ENCODE data around the gene CABLES1. TPM values are rescaled to one million over a fixed set of nuclear protein-coding genes. Genes with fewer than 3 reads are reported as not detected.

The CABLES1 gene
- total RNA-seq, 4 donors from 2014 or later, result 28.1 to 43.8 (median 37.6) TPM

GRCh38 chr18:23236876-23237468 is 101.7 kb downstream of the CABLES1 start:
- no peak overlapping the region for H3K4me3 ChIP-seq (replicated peaks in 1 of 3)
- intact Hi-C loops (cut with DNase I), result no loop called here

GRCh38 chr18:23237524-23238151 is 102.4 kb downstream of the CABLES1 start:
- Histone ChIP-seq H3K36me3 (no peaks in the 10 kb centered on the region), H3K27me3 (no peaks in the 10 kb centered on the region), H3K9me3 (no peaks in the 10 kb centered on the region), H3K4me3 (replicated peaks in 1 of 3) (peak overlapping the region in 1 of 3 donors; percentile 10), H3K27ac (peak overlapping the region; percentile 80 to 94 (median 90)), H3K4me1 (peaks cover 16 to 28% of the 10 kb centered on the region in 2 donors)
- TF ChIP-seq POLR2A (IDR thresholded peaks at IDR 0.05) (no peak), CTCF (IDR thresholded peaks at IDR 0.05) (peak in 3 of 6 experiments; percentile 14 to 25 (median 18))
- peak; percentile 60 to 66 for DNase-seq
- intact Hi-C loops (cut with DNase I), result no loop called here
- 27 to 41% methylated on average over 14 to 17 of the region's 17 CpGs for WGBS, 2 donors

More at GRCh38 chr18:23236876-23237468, 101.7 kb downstream of the CABLES1 start:
- TF ChIP-seq CTCF (IDR thresholded peaks at IDR 0.05), result no peak
- TF ChIP-seq POLR2A (IDR thresholded peaks at IDR 0.05), result no peak
- H3K9me3 ChIP-seq, result no peaks in the 10 kb centered on the region
- peaks cover 16 to 28% of the 10 kb centered on the region in 2 donors for H3K4me1 ChIP-seq
- H3K27me3 ChIP-seq, result no peaks in the 10 kb centered on the region
- H3K27ac ChIP-seq, result peak overlapping the region; percentile 80 to 94 (median 90)
- H3K36me3 ChIP-seq, result no peaks in the 10 kb centered on the region
- 90 to 96% methylated on average over 8 to 13 of the region's 13 CpGs for WGBS, 2 donors
- DNase-seq, result no peak

GRCh38 chr18:23238152-23238531 is 102.9 kb downstream of the CABLES1 start:
- TF ChIP-seq CTCF (IDR thresholded peaks at IDR 0.05) (no peak), POLR2A (IDR thresholded peaks at IDR 0.05) (no peak)
- no peaks in the 10 kb centered on the region for H3K36me3 ChIP-seq
- intact Hi-C loops (cut with DNase I), result no loop called here
- 13 to 14% methylated on average over 7 of the region's 7 CpGs for WGBS, 2 donors
- peak overlapping the region; percentile 80 to 94 (median 90) for H3K27ac ChIP-seq
- peak overlapping the region in 1 of 3 donors; percentile 10 for H3K4me3 ChIP-seq (replicated peaks in 1 of 3)
- peak; percentile 89 to 91 for DNase-seq
- no peaks in the 10 kb centered on the region for H3K27me3 ChIP-seq
- H3K4me1 ChIP-seq, result peaks cover 16 to 28% of the 10 kb centered on the region in 2 donors
- H3K9me3 ChIP-seq, result no peaks in the 10 kb centered on the region

- intact Hi-C loops (cut with DNase I), result no loop called here
- Histone ChIP-seq H3K36me3 (no peaks in the 10 kb centered on the region), H3K27ac (peak overlapping the region; percentile 80 to 94 (median 90)), H3K4me1 (peaks cover 16 to 28% of the 10 kb centered on the region in 2 donors), H3K4me3 (replicated peaks in 1 of 3) (no peak overlapping the region), H3K27me3 (no peaks in the 10 kb centered on the region), H3K9me3 (no peaks in the 10 kb centered on the region)
- DNase-seq, result peak in 1 of 2 donors; percentile 19
- TF ChIP-seq CTCF (IDR thresholded peaks at IDR 0.05), result no peak
- WGBS, 2 donors, result 80 to 82% methylated on average over 12 of the region's 12 CpGs
These were observed 103.5 kb downstream of the CABLES1 start for GRCh38 chr18:23238651-23239349.

- peaks cover 16 to 28% of the 10 kb centered on the region in 2 donors for H3K4me1 ChIP-seq
- intact Hi-C loops (cut with DNase I), result no loop called here
- WGBS, 2 donors, result 79 to 85% methylated on average over 7 of the region's 7 CpGs
- no peaks in the 10 kb centered on the region for H3K27me3 ChIP-seq
- DNase-seq, result no peak
- H3K27ac ChIP-seq, result peak overlapping the region in 1 of 3 donors; percentile 80
- TF ChIP-seq CTCF (IDR thresholded peaks at IDR 0.05), result no peak
- no peak for TF ChIP-seq POLR2A (IDR thresholded peaks at IDR 0.05)
- no peaks in the 10 kb centered on the region for H3K9me3 ChIP-seq
- H3K4me3 ChIP-seq (replicated peaks in 1 of 3), result no peak overlapping the region
- no peaks in the 10 kb centered on the region for H3K36me3 ChIP-seq
These were observed 104.0 kb downstream of the CABLES1 start for GRCh38 chr18:23239350-23239692.

Data from thyroid gland (tissue), 4 donors.